OCI-LY7 (cell line): ENCODE results near the gene PSTPIP2.

Experiments
- CTCF ChIP-seq: fragments of 200-600 bp; sonication (generic); conservative IDR thresholded peaks from 2 replicates; pipeline ENCODE4 v1.5.1; 2014; ENCODE audit warnings: mild to moderate bottlenecking, antibody characterized with exemption, low read length, moderate library complexity, mixed read lengths
- EZH2phosphoT487 ChIP-seq: fragments of 200-600 bp; sonication (generic); IDR thresholded peaks from 2 replicates; pipeline ENCODE4 v1.6.1; 2018; ENCODE audit warnings: low read depth, borderline replicate concordance, mild to moderate bottlenecking, mixed run types, antibody characterized with exemption, low read length, moderate library complexity, mixed read lengths

- TF ChIP-seq CTCF (no peak), EZH2phosphoT487 (no peak)
Observed at GRCh38 chr18:46113751-46114150, 41.7 kb upstream of the PSTPIP2 start.
